AG10803 (cell line): ENCODE measurements around the gene CFAP97.
"Not testable (repeated sequence)": the region's sequence is repeated elsewhere in the genome, so short reads cannot be mapped to it uniquely, and the experiment has no call there.

Experiments used
- DNase-seq: peaks from one replicate; pipeline ENCODE4 v3.0.0; 2010; ENCODE audit warnings: low read depth
- H3K4me3 ChIP-seq: 2 replicates; pipeline ENCODE4 v1.5.1; 2011; ENCODE audit warnings: mild to moderate bottlenecking, low read length, control low read depth
- CTCF ChIP-seq: conservative IDR thresholded peaks from 2 replicates; pipeline ENCODE4 v1.5.1; 2011; ENCODE audit warnings: mild to moderate bottlenecking, low read length, control low read depth, inconsistent platforms

The CFAP97 gene

GRCh38 chr4:185212581-185212980, 8.8 kb upstream of the CFAP97 start:
- no peak overlapping the region for H3K4me3 ChIP-seq
- no peak for DNase-seq
- TF ChIP-seq CTCF: no peak

- no peak for TF ChIP-seq CTCF
- DNase-seq: no peak
Measured at GRCh38 chr4:185211641-185212040, 7.8 kb upstream of the CFAP97 start.

GRCh38 chr4:185211035-185211434, 7.2 kb upstream of the CFAP97 start:
- TF ChIP-seq CTCF: no peak
- H3K4me3 ChIP-seq: peak overlapping the region; percentile 95
- no peak for DNase-seq

More at GRCh38 chr4:185211641-185212040, 7.8 kb upstream of the CFAP97 start:
- H3K4me3 ChIP-seq: no peak overlapping the region; the same call in 1 of the 2 replicates

- DNase-seq: peak; percentile 46
- no peak for TF ChIP-seq CTCF
- peak overlapping the region; percentile 95 for H3K4me3 ChIP-seq
Measured at GRCh38 chr4:185210102-185210981, 6.5 kb upstream of the CFAP97 start.

- H3K4me3 ChIP-seq: peak overlapping the region; percentile 95
- not testable (repeated sequence) for DNase-seq
Measured at GRCh38 chr4:185209852-185210101, 6.0 kb upstream of the CFAP97 start.

GRCh38 chr4:185209031-185209851, 5.4 kb upstream of the CFAP97 start, which contains the start of gene SNX25:
TSS of gene SNX25 (plus strand) at chr4:185209598. CDS start at chr4:185209827, 229 bp downstream.
- H3K4me3 ChIP-seq: peak within 1 kb of the TSS; percentile 95
- no peak for TF ChIP-seq CTCF
- DNase-seq: peak; percentile 64

GRCh38 chr4:185207466-185207865, 3.7 kb upstream of the CFAP97 start:
- no peak for DNase-seq
- TF ChIP-seq CTCF: no peak
- H3K4me3 ChIP-seq: no peak overlapping the region
